HepG2 (cell line): ENCODE results near the gene MS4A10. TPM values are rescaled to one million over a fixed set of nuclear protein-coding genes. Genes with fewer than 3 reads are reported as not detected.

ENCODE experiments used
- HNF4G ChIP-seq, 2 experiments: sonication (generic) in 1 of 2; formaldehyde crosslinking in 1 of 2; IDR thresholded peaks; 2 replicates each; pipeline versions ENCODE4 v1.4.0 to v1.6.1; 2011 to 2020; ENCODE audit warnings: borderline replicate concordance in 2 of 2, low read depth in 2 of 2, mild to moderate bottlenecking in 2 of 2, low read length in 1 of 2, missing genetic modification reagents in 1 of 2, moderate library complexity in 1 of 2
- KDM6A ChIP-seq: IDR thresholded peaks from 2 replicates; pipeline ENCODE4 v1.6.1; 2016; ENCODE audit warnings: low read depth
- MEF2D ChIP-seq: sonication (generic); formaldehyde crosslinking; IDR thresholded peaks from 2 replicates; pipeline ENCODE4 v1.5.1; 2020; ENCODE audit warnings: mild to moderate bottlenecking, missing genetic modification reagents
- NFIC ChIP-seq: IDR thresholded peaks from 2 replicates; pipeline ENCODE4 v1.6.1; 2012; ENCODE audit warnings: mild to moderate bottlenecking, low read length, inconsistent platforms
- TBL1XR1 ChIP-seq: fragments of 150-350 bp; IDR thresholded peaks from 2 replicates; pipeline ENCODE4 v1.6.1; 2014; ENCODE audit warnings: borderline replicate concordance, low read length; ENCODE audit not compliant: partially characterized antibody
- USF2 ChIP-seq, 2 experiments: sonication (generic) in 1 of 2; formaldehyde crosslinking in 1 of 2; IDR thresholded peaks; 2 replicates each; pipeline versions ENCODE4 v1.5.1 to v1.6.1; 2011 to 2020; ENCODE audit warnings: borderline replicate concordance in 1 of 2, low read depth in 1 of 2, low read length in 1 of 2, mild to moderate bottlenecking in 1 of 2, missing genetic modification reagents in 1 of 2, moderate library complexity in 1 of 2
- ZBTB20 ChIP-seq: sonication (generic); formaldehyde crosslinking; IDR thresholded peaks from 2 replicates; pipeline ENCODE4 v1.8.1; 2023; ENCODE audit warnings: missing genetic modification reagents, low read depth, mild to moderate bottlenecking, borderline replicate concordance
- ZNF10 ChIP-seq: sonication (generic); formaldehyde crosslinking; IDR thresholded peaks from 2 replicates; pipeline ENCODE4 v1.4.0; 2020; ENCODE audit warnings: mild to moderate bottlenecking, low read depth, missing genetic modification reagents, borderline replicate concordance
- ZNF614 ChIP-seq: IDR thresholded peaks from 2 replicates; pipeline ENCODE4 v1.6.1; 2018; ENCODE audit warnings: missing biosample characterization, missing genetic modification reagents, inconsistent platforms, borderline replicate concordance
- ZNF878 ChIP-seq: sonication (generic); formaldehyde crosslinking; IDR thresholded peaks from 2 replicates; pipeline ENCODE4 v1.8.1; 2023; ENCODE audit warnings: mild to moderate bottlenecking, missing genetic modification reagents, moderate library complexity
- polyA plus RNA-seq, 8 experiments: library from polyadenylated mRNA; depleted of rRNA in 3 of 8; stranded (reverse) in 7 of 8; unstranded in 1 of 8; fragments of >200 nt; fragmentation: Illumina TruSeq in 4 of 8; extraction: Trizol in 4 of 8; gene quantifications; 2 replicates each; pipeline versions ENCODE4 v1.2.1 to v1.2.3, GENCODE V29; 2011 to 2016; ENCODE audit warnings: low read depth in 4 of 8, missing spikeins in 1 of 8, mixed read lengths in 1 of 8; ENCODE audit not compliant: insufficient read depth in 1 of 8
- total RNA-seq, 5 experiments: library from RNA; depleted of rRNA; stranded (reverse); fragments of >200 nt; fragmentation: Illumina TruSeq; extraction: Trizol; gene quantifications; 2 replicates each; pipeline ENCODE4 v1.2.3, GENCODE V29; 2016; ENCODE audit warnings: low read depth in 1 of 5
- TF ChIP-seq, protein P1 (sequence below): sonication (generic); formaldehyde crosslinking; conservative IDR thresholded peaks from 2 replicates; pipeline ENCODE4 v1.4.0; 2020; ENCODE audit warnings: missing genetic modification reagents
- TF ChIP-seq, protein P2 (sequence below): sonication (generic); formaldehyde crosslinking; IDR thresholded peaks from 2 replicates; pipeline ENCODE4 v1.4.0; 2020; ENCODE audit warnings: missing genetic modification reagents; ENCODE audit errors: not compliant biosample characterization
- TF ChIP-seq, protein P3 (sequence below): sonication (generic); formaldehyde crosslinking; IDR thresholded peaks from 2 replicates; pipeline ENCODE4 v1.9.0; 2021; ENCODE audit warnings: missing genetic modification reagents, mild to moderate bottlenecking, borderline replicate concordance
- TF ChIP-seq, protein P4 (sequence below), 2 experiments: IDR thresholded peaks; 2 replicates each; pipeline ENCODE4 v1.6.1; 2011 to 2012; ENCODE audit warnings: low read length in 2 of 2, borderline replicate concordance in 1 of 2, low read depth in 1 of 2, mild to moderate bottlenecking in 1 of 2, moderate library complexity in 1 of 2

The MS4A10 gene
- total and polyA plus RNA-seq, 2 of the 13 experiments (the other 11 are each of a cell fraction or from before 2014, with no cell fraction given) = not detected

DNA sequence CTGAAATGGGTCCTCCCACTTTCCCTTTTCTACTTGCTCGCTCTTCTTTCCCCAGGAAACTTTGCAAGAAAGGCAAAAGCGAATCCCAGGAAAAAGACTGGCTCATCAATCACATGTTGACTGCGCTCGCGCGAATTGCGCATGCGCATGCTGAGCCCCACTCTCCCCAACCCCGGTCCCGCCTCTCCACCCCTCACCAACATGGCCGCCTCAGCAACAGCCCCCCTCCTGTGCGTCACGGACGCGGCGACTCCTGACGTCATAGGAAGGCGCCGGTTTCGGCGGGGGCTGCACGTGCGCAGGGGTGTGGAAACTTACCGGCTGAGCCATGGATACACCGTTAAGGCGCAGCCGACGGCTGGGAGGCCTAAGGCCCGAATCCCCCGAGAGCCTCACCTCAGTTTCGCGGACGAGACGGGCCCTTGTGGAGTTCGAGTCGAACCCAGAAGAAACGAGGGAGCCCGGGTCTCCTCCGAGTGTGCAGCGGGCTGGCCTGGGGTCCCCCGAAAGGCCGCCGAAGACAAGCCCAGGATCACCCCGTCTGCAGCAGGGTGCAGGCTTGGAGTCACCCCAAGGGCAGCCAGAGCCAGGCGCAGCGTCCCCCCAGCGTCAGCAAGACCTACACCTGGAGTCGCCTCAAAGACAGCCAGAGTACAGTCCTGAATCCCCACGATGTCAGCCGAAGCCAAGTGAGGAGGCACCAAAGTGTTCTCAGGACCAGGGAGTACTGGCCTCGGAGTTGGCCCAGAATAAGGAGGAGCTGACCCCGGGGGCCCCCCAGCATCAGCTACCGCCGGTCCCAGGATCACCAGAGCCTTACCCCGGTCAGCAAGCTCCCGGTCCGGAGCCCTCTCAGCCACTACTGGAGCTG, 56.9 kb downstream of the MS4A10 start, which contains the start of gene CCDC86 (continued):
- TF ChIP-seq, protein P1, sequence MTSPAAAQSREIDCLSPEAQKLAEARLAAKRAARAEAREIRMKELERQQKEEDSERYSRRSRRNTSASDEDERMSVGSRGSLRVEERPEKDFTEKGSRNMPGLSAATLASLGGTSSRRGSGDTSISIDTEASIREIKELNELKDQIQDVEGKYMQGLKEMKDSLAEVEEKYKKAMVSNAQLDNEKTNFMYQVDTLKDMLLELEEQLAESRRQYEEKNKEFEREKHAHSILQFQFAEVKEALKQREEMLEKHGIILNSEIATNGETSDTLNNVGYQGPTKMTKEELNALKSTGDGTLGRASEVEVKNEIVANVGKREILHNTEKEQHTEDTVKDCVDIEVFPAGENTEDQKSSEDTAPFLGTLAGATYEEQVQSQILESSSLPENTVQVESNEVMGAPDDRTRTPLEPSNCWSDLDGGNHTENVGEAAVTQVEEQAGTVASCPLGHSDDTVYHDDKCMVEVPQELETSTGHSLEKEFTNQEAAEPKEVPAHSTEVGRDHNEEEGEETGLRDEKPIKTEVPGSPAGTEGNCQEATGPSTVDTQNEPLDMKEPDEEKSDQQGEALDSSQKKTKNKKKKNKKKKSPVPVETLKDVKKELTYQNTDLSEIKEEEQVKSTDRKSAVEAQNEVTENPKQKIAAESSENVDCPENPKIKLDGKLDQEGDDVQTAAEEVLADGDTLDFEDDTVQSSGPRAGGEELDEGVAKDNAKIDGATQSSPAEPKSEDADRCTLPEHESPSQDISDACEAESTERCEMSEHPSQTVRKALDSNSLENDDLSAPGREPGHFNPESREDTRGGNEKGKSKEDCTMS = no peak
- TF ChIP-seq, protein P2, sequence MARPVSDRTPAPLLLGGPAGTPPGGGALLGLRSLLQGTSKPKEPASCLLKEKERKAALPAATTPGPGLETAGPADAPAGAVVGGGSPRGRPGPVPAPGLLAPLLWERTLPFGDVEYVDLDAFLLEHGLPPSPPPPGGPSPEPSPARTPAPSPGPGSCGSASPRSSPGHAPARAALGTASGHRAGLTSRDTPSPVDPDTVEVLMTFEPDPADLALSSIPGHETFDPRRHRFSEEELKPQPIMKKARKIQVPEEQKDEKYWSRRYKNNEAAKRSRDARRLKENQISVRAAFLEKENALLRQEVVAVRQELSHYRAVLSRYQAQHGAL (CRISPR knock-in tag) = peak; percentile 21
- TF ChIP-seq KDM6A (CRISPR knock-in tag) (no peak), ZNF878 (peak; percentile 48; the same call in 1 of the 2 replicates), NFIC (no peak), MEF2D (CRISPR knock-in tag) (peak; percentile 54), USF2 (IDR thresholded peaks at IDR 0.05; ENCODE audit: low read depth, low read length) (peak; percentile 57), USF2 (CRISPR knock-in tag; IDR thresholded peaks at IDR 0.05; ENCODE audit: borderline replicate concordance) (peak; percentile 38; the same call in 1 of the 2 replicates), ZNF614 (CRISPR knock-in tag) (peak; percentile 92; the same call in 1 of the 2 replicates), ZNF10 (no peak), HNF4G (IDR thresholded peaks at IDR 0.05; ENCODE audit: borderline replicate concordance, low read depth, low read length) (no peak), HNF4G (CRISPR knock-in tag; IDR thresholded peaks at IDR 0.05; ENCODE audit: borderline replicate concordance, low read depth) (no peak), ZBTB20 (CRISPR knock-in tag) (peak; percentile 77; the same call in 1 of the 2 replicates), TBL1XR1 (peak; percentile 18)
- TF ChIP-seq, protein P3, sequence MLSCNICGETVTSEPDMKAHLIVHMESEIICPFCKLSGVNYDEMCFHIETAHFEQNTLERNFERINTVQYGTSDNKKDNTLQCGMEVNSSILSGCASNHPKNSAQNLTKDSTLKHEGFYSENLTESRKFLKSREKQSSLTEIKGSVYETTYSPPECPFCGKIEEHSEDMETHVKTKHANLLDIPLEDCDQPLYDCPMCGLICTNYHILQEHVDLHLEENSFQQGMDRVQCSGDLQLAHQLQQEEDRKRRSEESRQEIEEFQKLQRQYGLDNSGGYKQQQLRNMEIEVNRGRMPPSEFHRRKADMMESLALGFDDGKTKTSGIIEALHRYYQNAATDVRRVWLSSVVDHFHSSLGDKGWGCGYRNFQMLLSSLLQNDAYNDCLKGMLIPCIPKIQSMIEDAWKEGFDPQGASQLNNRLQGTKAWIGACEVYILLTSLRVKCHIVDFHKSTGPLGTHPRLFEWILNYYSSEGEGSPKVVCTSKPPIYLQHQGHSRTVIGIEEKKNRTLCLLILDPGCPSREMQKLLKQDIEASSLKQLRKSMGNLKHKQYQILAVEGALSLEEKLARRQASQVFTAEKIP = no peak
- TF ChIP-seq, protein P4, sequence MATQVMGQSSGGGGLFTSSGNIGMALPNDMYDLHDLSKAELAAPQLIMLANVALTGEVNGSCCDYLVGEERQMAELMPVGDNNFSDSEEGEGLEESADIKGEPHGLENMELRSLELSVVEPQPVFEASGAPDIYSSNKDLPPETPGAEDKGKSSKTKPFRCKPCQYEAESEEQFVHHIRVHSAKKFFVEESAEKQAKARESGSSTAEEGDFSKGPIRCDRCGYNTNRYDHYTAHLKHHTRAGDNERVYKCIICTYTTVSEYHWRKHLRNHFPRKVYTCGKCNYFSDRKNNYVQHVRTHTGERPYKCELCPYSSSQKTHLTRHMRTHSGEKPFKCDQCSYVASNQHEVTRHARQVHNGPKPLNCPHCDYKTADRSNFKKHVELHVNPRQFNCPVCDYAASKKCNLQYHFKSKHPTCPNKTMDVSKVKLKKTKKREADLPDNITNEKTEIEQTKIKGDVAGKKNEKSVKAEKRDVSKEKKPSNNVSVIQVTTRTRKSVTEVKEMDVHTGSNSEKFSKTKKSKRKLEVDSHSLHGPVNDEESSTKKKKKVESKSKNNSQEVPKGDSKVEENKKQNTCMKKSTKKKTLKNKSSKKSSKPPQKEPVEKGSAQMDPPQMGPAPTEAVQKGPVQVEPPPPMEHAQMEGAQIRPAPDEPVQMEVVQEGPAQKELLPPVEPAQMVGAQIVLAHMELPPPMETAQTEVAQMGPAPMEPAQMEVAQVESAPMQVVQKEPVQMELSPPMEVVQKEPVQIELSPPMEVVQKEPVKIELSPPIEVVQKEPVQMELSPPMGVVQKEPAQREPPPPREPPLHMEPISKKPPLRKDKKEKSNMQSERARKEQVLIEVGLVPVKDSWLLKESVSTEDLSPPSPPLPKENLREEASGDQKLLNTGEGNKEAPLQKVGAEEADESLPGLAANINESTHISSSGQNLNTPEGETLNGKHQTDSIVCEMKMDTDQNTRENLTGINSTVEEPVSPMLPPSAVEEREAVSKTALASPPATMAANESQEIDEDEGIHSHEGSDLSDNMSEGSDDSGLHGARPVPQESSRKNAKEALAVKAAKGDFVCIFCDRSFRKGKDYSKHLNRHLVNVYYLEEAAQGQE (IDR thresholded peaks at IDR 0.05; ENCODE audit: borderline replicate concordance in 1 of 2, low read depth in 1 of 2, low read length in 2 of 2) = peak in 1 of 2 experiments; percentile 66; a peak in 1 of 4 replicates
